K562 (cell line): ENCODE results near the gene C12orf60. TPM values are rescaled to one million over a fixed set of nuclear protein-coding genes. Genes with fewer than 3 reads are reported as not detected.

Experiments
- ATAC-seq: fragments of 200-7000 bp; cut with Tn5 transposase; 3 replicates; pipeline ENCODE4 v1.9.1; 2020; ENCODE audit warnings: moderate library complexity
- BruUV-seq: library from RNA; stranded (reverse); fragments of 400-500 nt; replicated peaks from 2 replicates; lab custom pipeline; 2021; lab: Mats Ljungman, UMichigan
- CTCF ChIA-PET: fragments of 300-600 bp; formaldehyde crosslinking; extraction: SDS; loops from one replicate; lab custom pipeline; 2021; ENCODE audit warnings: low intra/inter-chr PET ratio; lab: Yijun Ruan, JAX
- POLR2A ChIA-PET: fragments of 300-600, 350-650 bp; sonication (Branson Sonifier 250); formaldehyde crosslinking; extraction: SDS; loops from one replicate; lab custom pipeline; 2021; ENCODE audit warnings: antibody characterized with exemption, inconsistent platforms; lab: Yijun Ruan, JAX
- DNase-seq, 4 experiments: peaks; one replicate each; pipeline versions ENCODE4 v3.0.0 to v3.0.0-alpha.2; 2011 to 2018; ENCODE audit warnings: low spot score in 3 of 4, mixed read lengths in 3 of 4; ENCODE audit errors: extremely low read depth in 1 of 4
- FAIRE-seq: peaks from 2 replicates; lab custom pipeline; 2011; peaks lifted over from hg19 to GRCh38; lab: Jason Lieb, UNC
- H2AFZ ChIP-seq: 2 replicates; pipeline ENCODE4 v1.6.0; 2011; ENCODE audit warnings: low read depth, low read length, control low read depth, inconsistent platforms
- H3K27ac ChIP-seq: fragments of 200-600 bp; 3 replicates; pipeline ENCODE4 v1.8.0; 2011; ENCODE audit warnings: low read depth, mild to moderate bottlenecking, control low read depth, inconsistent platforms, low read length, moderate library complexity, mixed read lengths; ENCODE audit errors: extremely low read depth
- H3K27me3 ChIP-seq, 2 experiments: fragments of 300-600 bp in 1 of 2; 2 replicates in 1 of 2; 3 replicates in 1 of 2; pipeline versions ENCODE4 v1.6.0 to v1.8.0; 2011; ENCODE audit warnings: inconsistent platforms in 2 of 2, low read length in 2 of 2, mild to moderate bottlenecking in 1 of 2, mixed read lengths in 1 of 2, moderate library complexity in 1 of 2; ENCODE audit not compliant: control insufficient read depth in 2 of 2, insufficient read depth in 2 of 2
- H3K36me3 ChIP-seq: fragments of 300-600 bp; 3 replicates; pipeline ENCODE4 v1.8.0; 2011; ENCODE audit warnings: mild to moderate bottlenecking, low read length, inconsistent platforms; ENCODE audit not compliant: control insufficient read depth, insufficient read depth
- H3K4me1 ChIP-seq, 2 experiments: fragments of 200-600 bp in 1 of 2; replicated peaks in 1 of 2; 2 replicates in 1 of 2; 3 replicates in 1 of 2; pipeline versions ENCODE4 v1.5.1 to v1.8.0; 2011; ENCODE audit warnings: inconsistent platforms in 2 of 2, low read length in 2 of 2, mild to moderate bottlenecking in 1 of 2, mixed read lengths in 1 of 2, moderate library complexity in 1 of 2; ENCODE audit not compliant: control insufficient read depth in 2 of 2, insufficient read depth in 2 of 2
- H3K4me2 ChIP-seq: 2 replicates; pipeline ENCODE4 v1.6.1; 2011; ENCODE audit warnings: low read length, control low read depth, inconsistent platforms, mixed read lengths; ENCODE audit not compliant: insufficient read depth
- H3K4me3 ChIP-seq: fragments of 200-600 bp; sonication (generic), shearing (Covaris generic); 2 replicates; pipeline ENCODE4 v1.5.1; 2016; ENCODE audit warnings: control low read depth, inconsistent platforms
- H3K79me2 ChIP-seq: fragments of 200-600 bp; 3 replicates; pipeline ENCODE4 v1.8.0; 2011; ENCODE audit warnings: low read length, inconsistent platforms; ENCODE audit not compliant: control insufficient read depth, insufficient read depth
- H3K9ac ChIP-seq, 2 experiments: 2 replicates each; pipeline versions ENCODE4 v1.6.0 to v1.6.1; 2011; ENCODE audit warnings: low read depth in 2 of 2, low read length in 2 of 2, control low read depth in 1 of 2, inconsistent platforms in 1 of 2, mild to moderate bottlenecking in 1 of 2, mixed read lengths in 1 of 2; ENCODE audit not compliant: insufficient read depth in 1 of 2
- H3K9me1 ChIP-seq: one replicate; pipeline ENCODE4 v1.6.0; 2011; ENCODE audit warnings: inconsistent platforms, mild to moderate bottlenecking, low read length, moderate library complexity; ENCODE audit not compliant: control insufficient read depth, insufficient read depth
- H3K9me3 ChIP-seq: replicated peaks from 2 replicates; pipeline ENCODE4 v1.5.1; 2011; ENCODE audit warnings: low read depth, low read length, inconsistent platforms; ENCODE audit not compliant: control insufficient read depth, insufficient read depth
- H4K20me1 ChIP-seq: replicated peaks from 2 replicates; pipeline ENCODE4 v1.6.1; 2011; ENCODE audit warnings: low read length, inconsistent platforms, mixed read lengths; ENCODE audit not compliant: control insufficient read depth, insufficient read depth
- CBFA2T3 ChIP-seq: fragments of 450-650 bp; IDR thresholded peaks from 2 replicates; pipeline ENCODE4 v1.6.1; 2017
- JUND ChIP-seq, 2 experiments: IDR thresholded peaks; 2 replicates in 1 of 2; 3 replicates in 1 of 2; pipeline ENCODE4 v1.6.1; 2011; ENCODE audit warnings: borderline replicate concordance in 2 of 2, low read depth in 2 of 2, low read length in 2 of 2, improper control_type of control experiment in 1 of 2, missing biosample characterization in 1 of 2, missing genetic modification characterization in 1 of 2, missing genetic modification reagents in 1 of 2
- PRPF4 ChIP-seq: fragments of 200-400 bp; formaldehyde crosslinking; IDR thresholded peaks from one replicate; pipeline ENCODE4 v1.6.1; 2017; ENCODE audit warnings: low read length, low read depth, mild to moderate bottlenecking; ENCODE audit not compliant: insufficient read depth, poor library complexity, severe bottlenecking
- PTTG1 ChIP-seq: fragments of 450-650 bp; IDR thresholded peaks from 2 replicates; pipeline ENCODE4 v1.6.1; 2016; ENCODE audit warnings: low read depth, mild to moderate bottlenecking, missing genetic modification characterization, missing compliant biosample characterization
- ZNF174 ChIP-seq: fragments of 250-450 bp; sonication (Bioruptor Pico); IDR thresholded peaks from 2 replicates; pipeline ENCODE4 v1.4.0; 2020; ENCODE audit warnings: mild to moderate bottlenecking
- ZNF780A ChIP-seq: fragments of 250-450 bp; sonication (Bioruptor Pico); IDR thresholded peaks from 2 replicates; pipeline ENCODE4 v1.5.0; 2021; ENCODE audit warnings: mild to moderate bottlenecking
- WGBS: fragments of 100-300 bp; shearing (Covaris generic); methylation state at CpG from one replicate; pipeline ENCODE4 v1.1.6; 2016; ENCODE audit warnings: low coverage, mixed read lengths; ENCODE audit not compliant: insufficient coverage; ENCODE audit errors: missing lambda C conversion rate; 5-methylcytosine and 5-hydroxymethylcytosine counted together
- in situ Hi-C: fragments of 300-500 bp; cut with MboI; formaldehyde crosslinking; loops from 4 replicates; pipeline ENCODE4 v1.15.0; 2018; ENCODE audit warnings: inconsistent platforms, mixed read lengths
- intact Hi-C: fragments of 100-400 bp; cut with micrococcal nuclease; formaldehyde crosslinking; loops from 2 replicates; pipeline ENCODE4 v1.14.2; 2022
- polyA plus RNA-seq, 8 experiments: library from polyadenylated mRNA; depleted of rRNA in 4 of 8; stranded (reverse) in 5 of 8; unstranded in 3 of 8; fragments of >200 nt; fragmentation: Nextera tagmentation in 2 of 8; fragmentation: Illumina TruSeq in 1 of 8; extraction: Ambion mirVana in 2 of 8; extraction: Trizol in 1 of 8; gene quantifications; 2 replicates each; pipeline versions ENCODE4 v1.2.1 to v1.2.3, GENCODE V29; 2011 to 2014; ENCODE audit warnings: inconsistent platforms in 1 of 8, missing spikeins in 1 of 8
- total RNA-seq, 7 experiments: library from RNA; depleted of rRNA in 6 of 7; stranded (reverse); fragments of >200 nt in 6 of 7; fragmentation: Illumina TruSeq in 2 of 7; extraction: Trizol in 2 of 7; gene quantifications; 2 replicates each; pipeline versions ENCODE4 v1.2.1 to v1.2.3, GENCODE V29; 2011 to 2021; ENCODE audit warnings: low replicate concordance in 1 of 7
- TF ChIP-seq, protein P1 (sequence below): sonication (generic); formaldehyde crosslinking; IDR thresholded peaks from 2 replicates; pipeline ENCODE4 v1.9.0; 2022; ENCODE audit warnings: mild to moderate bottlenecking, missing genetic modification reagents

The C12orf60 gene
- total and polyA plus RNA-seq, 9 of the 15 experiments (the other 6 are each of a cell fraction or from before 2014, with no cell fraction given), result 0.41 to 4.4 (median 2.5) TPM

DNA sequence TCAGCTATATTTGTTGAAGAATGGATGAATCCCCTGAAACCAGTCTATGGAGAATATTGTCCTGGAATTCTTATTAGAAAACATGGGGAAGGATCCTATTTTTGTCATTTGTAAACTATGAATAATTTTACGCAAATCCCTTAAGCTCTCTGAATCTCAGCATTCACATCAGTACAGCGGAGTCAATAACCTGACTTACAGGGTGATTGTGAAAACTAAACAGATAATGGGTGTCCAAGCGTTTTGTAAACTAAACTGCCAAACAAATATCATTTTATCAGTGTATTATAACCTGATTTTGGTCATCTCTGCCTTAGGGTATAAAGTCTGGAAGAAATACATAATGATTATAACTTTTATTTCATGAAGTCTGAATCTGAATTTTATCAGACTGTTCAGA is 29.9 kb downstream of the C12orf60 start:
- in situ Hi-C loops (no loop called here), intact Hi-C loops (no loop called here)
- no peaks in the 10 kb centered on the region for H3K9me1 ChIP-seq
- H2AFZ ChIP-seq, result no peak overlapping the region
- TF ChIP-seq ZNF174 (CRISPR knock-in tag) (no peak), ZNF780A (CRISPR knock-in tag) (no peak), PTTG1 (tag) (no peak)
- TF ChIP-seq, protein P1, sequence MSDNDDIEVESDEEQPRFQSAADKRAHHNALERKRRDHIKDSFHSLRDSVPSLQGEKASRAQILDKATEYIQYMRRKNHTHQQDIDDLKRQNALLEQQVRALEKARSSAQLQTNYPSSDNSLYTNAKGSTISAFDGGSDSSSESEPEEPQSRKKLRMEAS (CRISPR knock-in tag), result no peak
- no peak overlapping the region for H3K9ac ChIP-seq
- WGBS, result 27% methylated on average over 3 of the region's 3 CpGs
- H3K79me2 ChIP-seq, result no peaks in the 10 kb centered on the region
- H3K4me1 ChIP-seq, result peaks cover 0 to 15% of the 10 kb centered on the region in 2 experiments; a peak in 3 of 5 replicates
- BruUV-seq, result no TSS peak
- POLR2A ChIA-PET, result no interaction called here
- ATAC-seq (no peak), DNase-seq (no peak), FAIRE-seq (no peak)
- no peaks in the 10 kb centered on the region for H4K20me1 ChIP-seq
- H3K4me2 ChIP-seq, result no peak overlapping the region
- CTCF ChIA-PET, result no interaction called here
- H3K27me3 ChIP-seq, result no peaks in the 10 kb centered on the region
- no peak overlapping the region for H3K4me3 ChIP-seq
- no peaks in the 10 kb centered on the region for H3K9me3 ChIP-seq
- H3K36me3 ChIP-seq, result no peaks in the 10 kb centered on the region
- H3K27ac ChIP-seq, result no peak overlapping the region

DNA sequence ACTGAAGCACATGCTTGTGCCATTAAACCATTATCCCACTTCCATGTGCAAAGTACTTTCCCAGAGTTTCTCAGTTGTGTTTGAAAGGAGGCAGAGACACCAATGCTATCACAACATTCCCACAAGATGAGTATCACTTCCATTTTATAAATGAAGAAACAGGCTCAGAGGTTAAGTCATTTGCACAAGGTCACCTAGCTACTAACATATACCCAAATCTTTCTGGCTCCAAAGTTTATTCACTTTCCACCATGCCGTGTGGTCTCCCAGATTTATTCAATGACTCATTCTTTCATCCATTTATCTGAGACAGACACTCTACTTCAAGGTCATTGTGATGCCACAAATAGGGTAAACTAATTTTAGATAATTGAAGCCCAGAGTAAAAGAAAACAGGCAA is 30.5 kb downstream of the C12orf60 start:
- ChIA-PET POLR2A (interaction anchor here (0.9 kb wide), 1 partner anchor 20 kb away, joined by 3 read pairs; no protein-coding TSS in a partner anchor), CTCF (no interaction called here)
- in situ Hi-C loops, result no loop called here
- Histone ChIP-seq H3K9me1 (no peaks in the 10 kb centered on the region), H3K36me3 (no peaks in the 10 kb centered on the region), H3K79me2 (no peaks in the 10 kb centered on the region), H3K27ac (no peak overlapping the region), H3K4me2 (no peak overlapping the region), H3K4me1 (peaks cover 0 to 15% of the 10 kb centered on the region in 2 experiments; a peak in 3 of 5 replicates), H3K4me3 (no peak overlapping the region), H2AFZ (no peak overlapping the region), H3K9ac (no peak overlapping the region), H4K20me1 (no peaks in the 10 kb centered on the region), H3K27me3 (no peaks in the 10 kb centered on the region), H3K9me3 (no peaks in the 10 kb centered on the region)
- intact Hi-C loops, result no loop called here
- DNase-seq (no peak), FAIRE-seq (no peak), ATAC-seq (no peak)
- TF ChIP-seq PRPF4, result no peak
- TF ChIP-seq JUND (IDR thresholded peaks at IDR 0.05; ENCODE audit: borderline replicate concordance, low read depth, low read length), result 0 out of 2 replicates have a peak, but pooled peaks have one; percentile 22
- TF ChIP-seq JUND (tag; IDR thresholded peaks at IDR 0.05; ENCODE audit: borderline replicate concordance, low read depth, low read length), result no peak
- 0 out of 2 replicates have a peak, but pooled peaks have one; percentile 9 for TF ChIP-seq CBFA2T3
- BruUV-seq, result no TSS peak
- 25% methylated on average over 1 of the region's 1 CpG for WGBS
